Peyer's patch (tissue), 4 donors: Measurements from ENCODE around the gene CAP2. TPM values are rescaled to one million over a fixed set of nuclear protein-coding genes. Genes with fewer than 3 reads are reported as not detected.

Experiments used
- DNase-seq, 3 donors: peaks; one replicate each; pipeline ENCODE4 v3.0.0-alpha.2; 2017 to 2019
- H3K27ac ChIP-seq, 4 donors: fragments of 200-600 bp; sonication (generic); one replicate each; pipeline ENCODE4 v1.5.1; 2016 to 2019
- H3K27me3 ChIP-seq, 2 donors: fragments of 200-600 bp; sonication (generic); one replicate each; pipeline ENCODE4 v1.5.1; 2019
- H3K36me3 ChIP-seq, 3 donors: fragments of 200-600 bp; sonication (generic); one replicate each; pipeline ENCODE4 v1.5.1; 2016 to 2019
- H3K4me1 ChIP-seq, 4 donors: fragments of 200-600 bp; sonication (generic); one replicate each; pipeline ENCODE4 v1.5.1; 2016 to 2019
- H3K4me3 ChIP-seq, 4 donors: fragments of 200-600 bp; sonication (generic); 1 replicate in 3 of 4; 2 replicates in 1 of 4; pipeline ENCODE4 v1.5.1; 2016 to 2019; ENCODE audit warnings: mild to moderate bottlenecking in 1 of 4
- H3K9me3 ChIP-seq, 4 donors: fragments of 200-600 bp; sonication (generic); one replicate each; pipeline ENCODE4 v1.5.1; 2016 to 2019; ENCODE audit warnings: mild to moderate bottlenecking in 1 of 4
- CTCF ChIP-seq, 6 experiments: fragments of 450-650 bp in 4 of 6; fragments of 200-600 bp in 2 of 6; sonication (generic) in 1 of 6; IDR thresholded peaks; one replicate each; pipeline ENCODE4 v1.5.1; 2017 to 2019; ENCODE audit warnings: antibody characterized with exemption in 6 of 6, mild to moderate bottlenecking in 3 of 6, moderate library complexity in 1 of 6
- POLR2A ChIP-seq, 2 donors: fragments of 450-650 bp; IDR thresholded peaks; one replicate each; pipeline ENCODE4 v1.5.1; 2017; ENCODE audit warnings: antibody characterized with exemption in 2 of 2, mild to moderate bottlenecking in 2 of 2, moderate library complexity in 2 of 2
- total RNA-seq, 4 donors: library from RNA; depleted of rRNA; stranded (reverse); fragments of >200 nt; gene quantifications; one replicate each; pipeline ENCODE4 v1.1.0, GENCODE V29; 2016

CAP2 gene
- total RNA-seq, 4 donors from 2014 or later, result 1.7 to 3.2 (median 2.4) TPM

- Histone ChIP-seq H3K9me3 (no peaks in the 10 kb centered on the region), H3K36me3 (no peaks in the 10 kb centered on the region)
- TF ChIP-seq POLR2A (IDR thresholded peaks at IDR 0.05), result no peak
- TF ChIP-seq CTCF (IDR thresholded peaks at IDR 0.05), result no peak
Observed at GRCh38 chr6:17511084-17511483, 117.7 kb downstream of the CAP2 start.

GRCh38 chr6:17511580-17511979 is 118.2 kb downstream of the CAP2 start:
- no peak overlapping the region for H3K27ac ChIP-seq
- H3K4me3 ChIP-seq, result no peak overlapping the region
- DNase-seq, result no peak
- no peaks in the 10 kb centered on the region for H3K9me3 ChIP-seq
- H3K27me3 ChIP-seq, result no peaks in the 10 kb centered on the region
- H3K36me3 ChIP-seq, result no peaks in the 10 kb centered on the region
- H3K4me1 ChIP-seq, result no peaks in the 10 kb centered on the region
- TF ChIP-seq POLR2A (IDR thresholded peaks at IDR 0.05), result no peak
- TF ChIP-seq CTCF (IDR thresholded peaks at IDR 0.05), result no peak

More at GRCh38 chr6:17511084-17511483, 117.7 kb downstream of the CAP2 start:
- no peak overlapping the region for H3K27ac ChIP-seq
- H3K4me3 ChIP-seq, result no peak overlapping the region
- DNase-seq, result no peak
- no peaks in the 10 kb centered on the region for H3K4me1 ChIP-seq
- H3K27me3 ChIP-seq, result no peaks in the 10 kb centered on the region

GRCh38 chr6:17519120-17519519 is 125.7 kb downstream of the CAP2 start:
- DNase-seq, result no peak
- Histone ChIP-seq H3K9me3 (no peaks in the 10 kb centered on the region), H3K4me3 (no peak overlapping the region), H3K27ac (no peak overlapping the region), H3K36me3 (no peaks in the 10 kb centered on the region), H3K4me1 (no peaks in the 10 kb centered on the region), H3K27me3 (no peaks in the 10 kb centered on the region)
- TF ChIP-seq POLR2A (IDR thresholded peaks at IDR 0.05), result no peak
- TF ChIP-seq CTCF (IDR thresholded peaks at IDR 0.05), result no peak

GRCh38 chr6:17525637-17526036 is 132.2 kb downstream of the CAP2 start:
- no peak for TF ChIP-seq CTCF (IDR thresholded peaks at IDR 0.05)
- no peak for TF ChIP-seq POLR2A (IDR thresholded peaks at IDR 0.05)
- H3K4me3 ChIP-seq, result no peak overlapping the region
- H3K4me1 ChIP-seq, result no peaks in the 10 kb centered on the region
- H3K27me3 ChIP-seq, result no peaks in the 10 kb centered on the region
- H3K36me3 ChIP-seq, result no peaks in the 10 kb centered on the region
- no peak for DNase-seq
- H3K9me3 ChIP-seq, result no peaks in the 10 kb centered on the region
- no peak overlapping the region for H3K27ac ChIP-seq

GRCh38 chr6:17527076-17527475 is 133.7 kb downstream of the CAP2 start:
- H3K4me1 ChIP-seq, result no peaks in the 10 kb centered on the region
- H3K27ac ChIP-seq, result no peak overlapping the region
- no peak overlapping the region for H3K4me3 ChIP-seq
- TF ChIP-seq CTCF (IDR thresholded peaks at IDR 0.05) (no peak), POLR2A (IDR thresholded peaks at IDR 0.05) (no peak)
- no peaks in the 10 kb centered on the region for H3K27me3 ChIP-seq
- H3K9me3 ChIP-seq, result no peaks in the 10 kb centered on the region
- no peaks in the 10 kb centered on the region for H3K36me3 ChIP-seq
- DNase-seq, result no peak

GRCh38 chr6:17530321-17530835 is 137.0 kb downstream of the CAP2 start:
- no peaks in the 10 kb centered on the region for H3K9me3 ChIP-seq
- no peak for TF ChIP-seq POLR2A (IDR thresholded peaks at IDR 0.05)
- no peak for TF ChIP-seq CTCF (IDR thresholded peaks at IDR 0.05)

More at GRCh38 chr6:17530321-17530835, 137.0 kb downstream of the CAP2 start:
- H3K4me3 ChIP-seq, result no peak overlapping the region
- H3K27ac ChIP-seq, result no peak overlapping the region
- H3K4me1 ChIP-seq, result no peaks in the 10 kb centered on the region
- H3K27me3 ChIP-seq, result no peaks in the 10 kb centered on the region
- DNase-seq, result no peak
- H3K36me3 ChIP-seq, result no peaks in the 10 kb centered on the region
